ENCODE measurements around the gene TMEM269.
A peak's percentile ranks its signal among the peaks of the same experiment; 100 is the strongest.
"Not testable (repeated sequence)": the region's sequence is repeated elsewhere in the genome, so short reads cannot be mapped to it uniquely, and the experiment has no call there.

TMEM269 gene

GRCh38 chr1:42748021-42748420 is 36.8 kb upstream of the TMEM269 start:
- DNase-seq (ENCODE audit: low spot score): no peak

GRCh38 chr1:42748461-42749410 is 36.1 kb upstream of the TMEM269 start:
- DNase-seq (ENCODE audit: low spot score): no peak

GRCh38 chr1:42750041-42750440 is 34.8 kb upstream of the TMEM269 start:
- DNase-seq (ENCODE audit: low spot score): no peak

- not testable (repeated sequence) for DNase-seq (ENCODE audit: low spot score)
Measured at GRCh38 chr1:42751511-42752070, 33.2 kb upstream of the TMEM269 start.

GRCh38 chr1:42752284-42752683 is 32.5 kb upstream of the TMEM269 start:
- no peak for DNase-seq (ENCODE audit: low spot score)

GRCh38 chr1:42753070-42753469 is 31.7 kb upstream of the TMEM269 start:
- DNase-seq (ENCODE audit: low spot score): no peak

- peak; percentile 52 for DNase-seq (ENCODE audit: low spot score)
Measured at GRCh38 chr1:42756956-42757891, 27.6 kb upstream of the TMEM269 start.

GRCh38 chr1:42757892-42758275 is 26.9 kb upstream of the TMEM269 start:
- no peak for DNase-seq (ENCODE audit: low spot score)

- DNase-seq (ENCODE audit: low spot score): no peak
Measured at GRCh38 chr1:42758641-42759040, 26.1 kb upstream of the TMEM269 start.

GRCh38 chr1:42759114-42759513 is 25.7 kb upstream of the TMEM269 start:
- no peak for DNase-seq (ENCODE audit: low spot score)

GRCh38 chr1:42761567-42761966 is 23.2 kb upstream of the TMEM269 start:
- DNase-seq (ENCODE audit: low spot score): no peak

GRCh38 chr1:42762269-42762668 is 22.5 kb upstream of the TMEM269 start:
- DNase-seq (ENCODE audit: low spot score): no peak

GRCh38 chr1:42765269-42765668 is 19.5 kb upstream of the TMEM269 start:
- DNase-seq (ENCODE audit: low spot score): no peak

- peak; percentile 74 for DNase-seq (ENCODE audit: low spot score)
Measured at GRCh38 chr1:42765832-42766740, 18.7 kb upstream of the TMEM269 start.

GRCh38 chr1:42766741-42767509 is 17.9 kb upstream of the TMEM269 start, which contains the start of the genes C1orf50 and P3H1:
TSS of gene C1orf50 (plus strand) at chr1:42767249. CDS start at chr1:42767312, 63 bp downstream.
TSS of gene P3H1 (minus strand) at chr1:42767028. CDS start at chr1:42766971, 57 bp downstream.
- peak; percentile 100 for DNase-seq (ENCODE audit: low spot score)

GRCh38 chr1:42767510-42768000 is 17.2 kb upstream of the TMEM269 start:
- no peak for DNase-seq (ENCODE audit: low spot score)

- DNase-seq (ENCODE audit: low spot score): no peak
Measured at GRCh38 chr1:42768172-42768571, 16.6 kb upstream of the TMEM269 start.

- DNase-seq (ENCODE audit: low spot score): no peak
Measured at GRCh38 chr1:42769811-42770210, 15.0 kb upstream of the TMEM269 start.

GRCh38 chr1:42773420-42773819 is 11.4 kb upstream of the TMEM269 start:
- no peak for DNase-seq (ENCODE audit: low spot score)

GRCh38 chr1:42774928-42775526 is 9.8 kb upstream of the TMEM269 start:
- DNase-seq (ENCODE audit: low spot score): no peak

Data from ecto neural progenitor cell (in vitro differentiated cells).